Measurements from ENCODE around the gene ZNF169.
"Not testable (repeated sequence)": the region's sequence is repeated elsewhere in the genome, so short reads cannot be mapped to it uniquely, and the experiment has no call there.

ZNF169 gene

DNA sequence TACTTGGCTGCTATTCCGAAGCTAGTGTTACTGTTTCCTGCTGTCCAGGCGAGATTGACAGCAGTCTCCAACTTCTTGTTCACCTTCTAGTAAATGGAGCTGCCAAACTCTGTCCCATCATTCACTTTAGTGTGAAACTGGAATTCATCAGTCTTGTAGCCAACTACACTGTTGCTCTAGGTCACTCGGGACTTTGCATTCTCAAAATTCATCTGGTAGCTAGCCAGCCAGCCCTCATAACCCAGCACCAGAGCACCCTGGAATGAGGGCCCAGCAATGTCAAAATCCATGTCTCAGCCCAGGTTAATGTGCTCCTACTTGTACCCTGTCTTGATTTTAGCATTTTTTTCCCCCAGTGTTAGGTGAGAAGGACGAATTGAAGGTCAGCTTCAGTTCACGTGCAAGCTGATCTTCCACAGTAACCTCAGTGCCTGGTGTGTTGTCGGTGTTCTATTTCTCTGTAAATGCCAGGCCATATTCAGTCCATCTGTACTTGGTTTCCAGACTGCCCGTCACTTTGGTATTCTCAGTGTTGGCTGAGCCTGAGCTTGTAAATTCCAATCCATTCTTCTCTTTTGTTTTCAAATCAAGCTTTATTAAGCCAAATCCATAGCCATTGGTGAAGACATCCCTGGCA is 28.9 kb downstream of the ZNF169 start:
- no peak for DNase-seq (ENCODE audit: low spot score)

DNA sequence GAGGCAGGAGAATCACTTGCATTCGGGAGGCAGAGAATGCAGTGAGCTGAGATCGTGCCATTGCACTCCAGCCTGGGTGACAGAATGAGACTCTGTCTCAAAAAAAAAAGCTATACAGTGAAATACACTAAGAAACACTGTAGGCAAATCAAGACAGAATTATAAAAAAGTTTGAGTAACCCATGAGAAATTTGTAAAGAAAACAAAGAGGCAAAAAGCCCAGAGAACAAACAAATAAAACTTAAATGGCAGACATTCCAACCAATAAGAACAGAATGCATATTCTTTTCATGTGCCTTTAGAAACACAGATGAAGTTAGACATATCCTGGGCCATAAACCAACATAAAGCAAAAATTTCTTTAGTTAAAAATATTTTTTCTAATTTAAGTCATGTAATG is 30.6 kb downstream of the ZNF169 start:
- DNase-seq (ENCODE audit: low spot score): peak; percentile 28

GRCh38 chr9:94298949-94299599 is 40.0 kb downstream of the ZNF169 start:
- no peak for DNase-seq (ENCODE audit: low spot score)

- no peak for DNase-seq (ENCODE audit: low spot score)
Observed at GRCh38 chr9:94300470-94301301, 41.6 kb downstream of the ZNF169 start.

GRCh38 chr9:94301583-94301982 is 42.5 kb downstream of the ZNF169 start:
- DNase-seq (ENCODE audit: low spot score): no peak

DNA sequence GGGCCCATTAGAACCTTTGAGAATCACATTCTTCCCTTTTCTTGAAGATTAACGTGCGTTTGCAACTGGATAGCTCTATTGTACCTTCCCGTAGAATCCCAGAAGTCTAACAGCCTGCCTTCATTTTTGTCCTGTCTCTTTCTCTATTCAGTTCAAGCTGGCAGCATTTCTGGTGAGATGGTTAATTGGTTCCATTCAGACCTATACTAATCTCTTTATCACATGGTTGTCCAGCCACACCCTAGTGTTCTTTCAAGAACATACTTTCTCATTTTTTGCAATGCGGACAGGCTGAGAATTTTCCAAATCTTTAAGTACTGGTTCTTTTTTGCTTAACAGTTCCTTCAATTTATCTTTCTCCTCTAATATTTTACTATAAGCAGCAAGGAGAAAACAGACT is 43.3 kb downstream of the ZNF169 start:
- DNase-seq (ENCODE audit: low spot score): no peak

GRCh38 chr9:94303321-94303720 is 44.2 kb downstream of the ZNF169 start:
- no peak for DNase-seq (ENCODE audit: low spot score)

- not testable (repeated sequence) for DNase-seq (ENCODE audit: low spot score)
Observed at GRCh38 chr9:94315034-94315984, 56.2 kb downstream of the ZNF169 start.

- not testable (repeated sequence) for DNase-seq (ENCODE audit: low spot score)
Observed at GRCh38 chr9:94316236-94316635, 57.1 kb downstream of the ZNF169 start.

DNA sequence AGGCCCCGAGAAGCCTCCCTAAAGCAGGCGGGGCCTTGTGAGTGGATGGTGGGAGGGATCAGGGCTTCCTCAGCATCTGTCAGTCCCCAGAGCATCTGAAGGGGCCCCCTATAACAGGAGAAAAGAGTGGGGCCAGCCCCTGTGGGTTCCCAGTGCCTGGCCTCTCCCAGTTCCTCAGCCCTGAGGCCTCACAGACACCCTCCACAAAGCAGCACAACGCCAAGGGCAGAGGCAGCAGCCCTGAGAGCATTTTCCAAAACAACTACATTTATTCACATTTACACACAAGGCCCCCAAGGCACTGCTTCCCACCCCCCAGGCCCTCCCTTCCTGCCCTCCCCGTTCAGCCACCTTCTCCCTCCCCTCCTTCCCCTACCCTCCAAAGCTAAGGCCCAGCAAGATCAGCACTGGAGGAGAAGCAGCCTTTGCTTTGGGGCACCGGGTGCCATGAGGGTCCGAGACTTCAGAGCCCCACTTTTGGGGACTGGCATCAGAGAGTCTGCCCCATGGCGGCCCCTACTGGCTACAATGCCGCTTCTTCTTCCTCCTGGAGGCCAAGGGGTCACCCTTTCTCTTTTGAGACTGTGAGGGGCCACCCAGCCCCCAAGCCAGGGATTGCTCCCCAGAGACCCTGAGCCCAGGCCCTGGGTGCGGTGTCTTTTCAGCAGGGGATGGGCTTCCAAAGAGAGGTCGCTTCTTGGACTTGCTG is 59.0 kb downstream of the ZNF169 start:
- not testable (repeated sequence) for DNase-seq (ENCODE audit: low spot score)

- DNase-seq (ENCODE audit: low spot score): not testable (repeated sequence)
Observed at GRCh38 chr9:94322342-94322940, 63.3 kb downstream of the ZNF169 start.

DNA sequence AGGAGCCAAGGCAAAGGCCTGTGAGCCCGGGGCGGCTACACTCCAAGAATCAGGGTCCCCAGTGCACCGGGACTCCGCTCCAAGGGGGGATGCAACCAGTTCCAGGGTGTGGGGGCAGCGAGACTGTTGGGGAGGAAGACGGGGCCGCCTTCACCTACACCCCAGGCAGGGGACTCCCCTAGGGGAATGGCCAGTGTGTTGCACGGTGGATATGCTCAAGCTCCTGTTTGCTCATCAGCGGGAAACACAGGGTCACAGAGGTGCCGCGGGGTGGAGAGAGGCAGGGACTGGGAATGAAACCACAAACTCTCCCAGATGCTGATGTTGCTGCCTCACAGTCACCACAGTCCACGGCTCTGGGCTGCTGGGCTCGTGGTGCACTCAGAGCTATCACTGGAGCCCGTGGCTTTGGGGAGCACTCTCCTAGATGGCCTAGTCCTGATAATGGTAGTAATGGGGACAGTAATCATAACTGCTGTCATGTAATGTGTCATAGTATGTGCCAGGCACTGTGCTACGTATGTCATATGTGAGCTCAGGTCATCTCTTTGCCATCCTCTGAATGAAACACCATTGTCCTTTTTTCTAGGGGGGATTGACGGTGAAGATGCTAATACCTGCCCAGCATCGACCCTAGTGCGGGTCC is 64.2 kb downstream of the ZNF169 start:
- DNase-seq (ENCODE audit: low spot score): not testable (repeated sequence)

DNA sequence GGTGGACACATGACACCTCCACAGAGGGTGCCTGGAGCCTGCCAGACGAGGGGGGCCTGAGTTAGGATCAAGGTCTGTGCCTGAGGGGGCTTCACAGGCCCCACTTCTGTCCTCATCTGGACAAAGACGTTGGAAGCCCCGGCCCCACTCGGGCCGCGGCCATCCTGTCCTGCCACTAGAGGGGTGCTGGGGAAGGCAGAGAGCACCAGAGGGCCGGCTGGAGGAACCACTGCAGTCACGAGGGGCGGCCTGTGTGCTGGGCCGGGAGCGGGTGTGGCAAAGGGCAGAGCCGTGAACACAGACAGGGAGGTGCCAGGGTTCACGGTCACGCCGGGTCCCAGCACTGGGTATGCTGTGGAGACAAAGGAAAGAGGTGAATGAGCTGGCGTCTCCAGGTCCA is 66.5 kb downstream of the ZNF169 start:
- DNase-seq (ENCODE audit: low spot score): not testable (repeated sequence)

- DNase-seq (ENCODE audit: low spot score): not testable (repeated sequence)
Observed at GRCh38 chr9:94328544-94328943, 69.4 kb downstream of the ZNF169 start, which contains the start of gene NUTM2F. TSS of gene NUTM2F (minus strand) at chr9:94328644. CDS start at chr9:94328623, 21 bp downstream.

- not testable (repeated sequence) for DNase-seq (ENCODE audit: low spot score)
Observed at GRCh38 chr9:94336445-94336844, 77.3 kb downstream of the ZNF169 start.

DNA sequence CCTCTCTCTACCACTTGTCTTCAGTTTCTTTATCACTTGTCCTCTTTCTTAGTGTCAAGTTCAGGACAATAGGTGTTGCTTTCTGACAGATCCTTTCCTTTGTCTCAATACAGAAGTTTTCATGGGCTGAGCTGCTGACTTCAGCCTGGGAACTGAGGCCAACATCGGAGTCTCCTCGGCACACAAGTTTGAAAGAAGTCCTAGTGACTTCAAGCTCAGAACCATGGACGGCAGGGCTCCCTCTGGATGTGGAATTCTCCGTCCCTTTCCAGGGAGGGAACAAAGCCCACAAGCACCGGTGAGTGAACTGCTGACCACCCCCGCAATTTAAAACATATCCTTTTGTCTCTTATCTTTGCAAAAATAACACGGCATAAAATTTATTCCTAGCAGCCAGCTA is 79.6 kb downstream of the ZNF169 start:
- not testable (repeated sequence) for DNase-seq (ENCODE audit: low spot score)

GRCh38 chr9:94339657-94340056 is 80.6 kb downstream of the ZNF169 start:
- not testable (repeated sequence) for DNase-seq (ENCODE audit: low spot score)

- DNase-seq (ENCODE audit: low spot score): not testable (repeated sequence)
Observed at GRCh38 chr9:94340750-94341149, 81.7 kb downstream of the ZNF169 start.

- not testable (repeated sequence) for DNase-seq (ENCODE audit: low spot score)
Observed at GRCh38 chr9:94341703-94342102, 82.6 kb downstream of the ZNF169 start.

DNA sequence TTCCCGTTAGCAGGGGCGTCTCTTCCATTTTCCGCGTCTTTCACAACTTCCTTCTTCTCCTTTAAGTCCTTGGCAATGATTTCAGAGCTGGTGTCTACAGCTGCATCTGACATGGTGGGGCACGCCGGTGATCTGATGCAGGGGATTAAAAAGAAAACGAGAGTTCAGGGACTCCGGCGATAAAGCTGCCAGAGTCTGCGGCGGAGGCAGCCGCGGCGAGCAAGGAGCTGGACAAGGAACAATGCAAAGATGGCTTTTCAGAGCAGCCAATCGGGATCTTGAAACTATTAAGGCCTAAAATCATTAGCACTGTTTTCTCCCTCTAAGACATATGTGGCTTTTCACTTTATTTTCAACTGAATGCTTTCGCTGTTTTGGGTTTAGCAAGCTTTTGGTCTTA is 88.4 kb downstream of the ZNF169 start:
- not testable (repeated sequence) for DNase-seq (ENCODE audit: low spot score)
